Measurements from ENCODE around the gene WASF1.

- TF ChIP-seq CTCF (IDR thresholded peaks at IDR 0.05; ENCODE audit: low read depth, low read length, poor library complexity, severe bottlenecking) (no peak), EZH2phosphoT487 (IDR thresholded peaks at IDR 0.05; ENCODE audit: borderline replicate concordance, low read length) (no peak)
Measured at GRCh38 chr6:110139052-110139451, 40.4 kb downstream of the WASF1 start.
